ENCODE data around the gene MBL2. TPM values are rescaled to one million over a fixed set of nuclear protein-coding genes. Genes with fewer than 3 reads are reported as not detected.
A peak's percentile ranks its signal among the peaks of the same experiment; 100 is the strongest.

Gene MBL2
- not detected for total RNA-seq

GRCh38 chr10:52772623-52773022 is at the start of gene MBL2:
MBL2 (minus strand) TSS chr10:52772784; CDS start chr10:52771635, 1,149 bp downstream.
- no peak for DNase-seq (ENCODE audit: low spot score in 2 of 2)
- FAIRE-seq: no peak

- no peak for DNase-seq (ENCODE audit: low spot score in 2 of 2)
Measured at GRCh38 chr10:52820309-52820708, 47.7 kb upstream of the MBL2 start.

GRCh38 chr10:52818019-52818418 is 45.4 kb upstream of the MBL2 start:
- DNase-seq (ENCODE audit: low spot score in 2 of 2) (no peak), FAIRE-seq (no peak)

More at GRCh38 chr10:52820309-52820708, 47.7 kb upstream of the MBL2 start:
- no peak for FAIRE-seq

- FAIRE-seq: no peak
- DNase-seq (ENCODE audit: low spot score in 2 of 2): no peak
Measured at GRCh38 chr10:52814506-52814905, 41.9 kb upstream of the MBL2 start.

- DNase-seq (ENCODE audit: low spot score in 2 of 2) (no peak), FAIRE-seq (no peak)
Measured at GRCh38 chr10:52811776-52812175, 39.2 kb upstream of the MBL2 start.

GRCh38 chr10:52810761-52811160 is 38.2 kb upstream of the MBL2 start:
- no peak for DNase-seq (ENCODE audit: low spot score in 2 of 2)

GRCh38 chr10:52807803-52808202 is 35.2 kb upstream of the MBL2 start:
- FAIRE-seq: no peak
- no peak for DNase-seq (ENCODE audit: low spot score in 2 of 2)

More at GRCh38 chr10:52810761-52811160, 38.2 kb upstream of the MBL2 start:
- no peak for FAIRE-seq

GRCh38 chr10:52805414-52806285 is 33.1 kb upstream of the MBL2 start:
- FAIRE-seq: no peak

GRCh38 chr10:52801947-52802346 is 29.4 kb upstream of the MBL2 start:
- DNase-seq (ENCODE audit: low spot score in 2 of 2) (no peak), FAIRE-seq (no peak)

More at GRCh38 chr10:52805414-52806285, 33.1 kb upstream of the MBL2 start:
- no peak for DNase-seq (ENCODE audit: low spot score in 2 of 2)

- FAIRE-seq (no peak), DNase-seq (ENCODE audit: low spot score in 2 of 2) (no peak)
Measured at GRCh38 chr10:52786098-52786497, 13.5 kb upstream of the MBL2 start.

- DNase-seq (ENCODE audit: low spot score in 2 of 2) (no peak), FAIRE-seq (no peak)
Measured at GRCh38 chr10:52785418-52785817, 12.8 kb upstream of the MBL2 start.

- FAIRE-seq (no peak), DNase-seq (ENCODE audit: low spot score in 2 of 2) (no peak)
Measured at GRCh38 chr10:52783726-52784125, 11.1 kb upstream of the MBL2 start.

- no peak for DNase-seq (ENCODE audit: low spot score in 2 of 2)
- FAIRE-seq: no peak
Measured at GRCh38 chr10:52782554-52782953, 10.0 kb upstream of the MBL2 start.

GRCh38 chr10:52780391-52781155 is 8.0 kb upstream of the MBL2 start:
- DNase-seq (ENCODE audit: low spot score in 2 of 2) (no peak), FAIRE-seq (no peak)

GRCh38 chr10:52779541-52780390 is 7.2 kb upstream of the MBL2 start:
- no peak for FAIRE-seq
- peak; percentile 59 to 66 for DNase-seq (ENCODE audit: low spot score in 2 of 2)

- DNase-seq (ENCODE audit: low spot score in 2 of 2): no peak
- FAIRE-seq: no peak
Measured at GRCh38 chr10:52778511-52779392, 6.2 kb upstream of the MBL2 start.

GRCh38 chr10:52777414-52777813 is 4.8 kb upstream of the MBL2 start:
- FAIRE-seq: no peak

GRCh38 chr10:52776471-52776903 is 3.9 kb upstream of the MBL2 start:
- no peak for DNase-seq (ENCODE audit: low spot score in 2 of 2)
- no peak for FAIRE-seq

More at GRCh38 chr10:52777414-52777813, 4.8 kb upstream of the MBL2 start:
- no peak for DNase-seq (ENCODE audit: low spot score in 2 of 2)

- no peak for DNase-seq (ENCODE audit: low spot score in 2 of 2)
Measured at GRCh38 chr10:52775132-52775647, 2.6 kb upstream of the MBL2 start.

More at GRCh38 chr10:52775132-52775647, 2.6 kb upstream of the MBL2 start:
- FAIRE-seq: no peak
